MM.1S (cell line): ENCODE measurements around the gene PA2G4.

Source experiments
- DNase-seq: peaks from one replicate; pipeline ENCODE4 v3.0.0-alpha.2; 2015
- H2AFZ ChIP-seq: fragments of 300-600 bp; sonication (generic); 2 replicates; pipeline ENCODE4 v1.6.0; 2016; ENCODE audit warnings: antibody characterized with exemption, low read length
- H3F3A ChIP-seq: fragments of 300-600 bp; sonication (generic); 2 replicates; pipeline ENCODE4 v1.6.1; 2016; ENCODE audit warnings: mild to moderate bottlenecking, antibody characterized with exemption, low read length, moderate library complexity, mixed read lengths; ENCODE audit not compliant: insufficient read depth
- H3K27ac ChIP-seq: fragments of 300-600 bp; sonication (generic); 2 replicates; pipeline ENCODE4 v1.5.1; 2016; ENCODE audit warnings: mild to moderate bottlenecking, low read length
- H3K27me3 ChIP-seq: fragments of 300-600 bp; sonication (generic); replicated peaks from 2 replicates; pipeline ENCODE4 v1.6.0; 2016; ENCODE audit warnings: low read length; ENCODE audit not compliant: insufficient read depth
- H3K36me3 ChIP-seq: fragments of 300-600 bp; sonication (generic); replicated peaks from 2 replicates; pipeline ENCODE4 v1.6.1; 2016; ENCODE audit warnings: mild to moderate bottlenecking, low read length, mixed read lengths; ENCODE audit not compliant: insufficient read depth
- H3K4me1 ChIP-seq: fragments of 300-600 bp; sonication (generic); 2 replicates; pipeline ENCODE4 v1.6.1; 2016; ENCODE audit warnings: low read length, mixed read lengths
- H3K4me2 ChIP-seq: fragments of 300-600 bp; sonication (generic); 2 replicates; pipeline ENCODE4 v1.6.0; 2016; ENCODE audit warnings: low read depth, low read length
- H3K4me3 ChIP-seq: fragments of 300-600 bp; sonication (generic); 2 replicates; pipeline ENCODE4 v1.5.1; 2016; ENCODE audit warnings: low read length, mixed read lengths
- H3K79me2 ChIP-seq: fragments of 300-600 bp; sonication (generic); 2 replicates; pipeline ENCODE4 v1.6.1; 2016; ENCODE audit warnings: mixed run types, low read length, mixed read lengths
- H3K9ac ChIP-seq: fragments of 300-600 bp; sonication (generic); 2 replicates; pipeline ENCODE4 v1.6.1; 2016; ENCODE audit warnings: low read length, mixed read lengths
- H3K9me2 ChIP-seq: fragments of 300-600 bp; sonication (generic); replicated peaks from 2 replicates; pipeline ENCODE4 v1.6.1; 2016; ENCODE audit warnings: mild to moderate bottlenecking, low read length, mixed read lengths; ENCODE audit not compliant: insufficient read depth
- H3K9me3 ChIP-seq: fragments of 300-600 bp; sonication (generic); replicated peaks from 2 replicates; pipeline ENCODE4 v1.6.1; 2016; ENCODE audit warnings: mild to moderate bottlenecking, low read length, mixed read lengths; ENCODE audit not compliant: insufficient read depth
- H4K20me1 ChIP-seq: fragments of 300-600 bp; sonication (generic); 2 replicates; pipeline ENCODE4 v1.6.1; 2016; ENCODE audit warnings: mild to moderate bottlenecking, low read length, moderate library complexity, mixed read lengths; ENCODE audit not compliant: insufficient read depth
- EZH2 ChIP-seq: fragments of 300-600 bp; sonication (generic); optimal IDR thresholded peaks from 2 replicates; pipeline ENCODE3; 2017; ENCODE audit warnings: low read depth, mild to moderate bottlenecking, antibody characterized with exemption, low read length, mixed read lengths
- EZH2phosphoT487 ChIP-seq: fragments of 300-600 bp; sonication (generic); IDR thresholded peaks from 2 replicates; pipeline ENCODE4 v1.6.1; 2018; ENCODE audit warnings: antibody characterized with exemption, low read length
- TF ChIP-seq, protein P1 (sequence below): fragments of 300-600 bp; sonication (generic); IDR thresholded peaks from 2 replicates; pipeline ENCODE4 v1.5.1; 2016; ENCODE audit warnings: antibody characterized with exemption, low read length, mixed read lengths

The PA2G4 gene

DNA sequence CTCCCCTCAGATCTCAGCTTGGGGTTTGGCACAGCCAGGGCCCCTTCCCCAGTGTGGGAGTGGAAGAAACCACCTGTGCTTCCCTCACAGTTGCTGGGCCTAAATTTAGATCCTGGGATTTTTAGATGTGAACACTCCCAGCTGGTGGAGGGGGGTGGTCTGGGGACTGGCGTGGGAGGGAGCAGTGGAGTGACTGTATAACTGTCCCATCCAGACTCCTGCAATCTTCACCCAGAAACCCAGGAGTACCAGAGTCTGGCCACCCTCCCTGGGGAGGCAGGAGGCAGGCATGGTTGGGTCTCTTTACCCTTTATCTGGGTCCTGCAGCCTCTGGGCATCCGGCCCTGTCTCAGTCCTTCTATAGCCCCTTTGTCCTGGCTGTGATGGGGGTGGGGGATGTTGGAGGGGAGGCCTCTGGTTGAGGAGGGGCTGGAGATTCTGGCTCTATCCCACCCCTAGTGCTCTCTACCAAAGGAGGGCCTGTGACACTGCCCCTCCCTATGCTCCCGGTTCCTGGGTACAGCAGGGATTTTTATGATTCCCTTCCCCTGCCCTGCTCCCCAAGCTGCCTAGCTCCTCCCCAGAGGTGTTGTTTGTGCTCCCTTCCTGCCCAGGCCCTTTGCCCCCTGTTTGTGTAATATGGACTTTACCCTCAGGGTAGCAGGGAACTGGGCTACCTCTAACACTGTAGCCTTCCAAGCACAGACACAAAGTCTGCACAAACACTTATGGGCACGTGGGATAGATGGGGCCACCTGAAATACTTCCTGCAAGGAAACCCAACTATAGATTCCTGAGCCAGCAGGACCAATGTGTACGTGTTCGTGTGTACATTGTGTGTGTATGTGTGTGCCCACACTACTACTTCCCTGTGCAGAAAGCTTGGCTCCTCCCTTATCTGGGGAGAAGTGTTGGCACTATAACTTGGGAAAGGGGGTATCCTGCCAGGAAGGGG is 22.7 kb upstream of the PA2G4 start:
- no peak overlapping the region for H3K9ac ChIP-seq
- TF ChIP-seq EZH2 (no peak), EZH2phosphoT487 (no peak)
- no peaks in the 10 kb centered on the region for H3K79me2 ChIP-seq
- H3K9me3 ChIP-seq = no peaks in the 10 kb centered on the region
- no peak overlapping the region for H3K4me2 ChIP-seq
- no peaks in the 10 kb centered on the region for H3K4me1 ChIP-seq
- H2AFZ ChIP-seq = no peak overlapping the region
- no peak overlapping the region for H3K27ac ChIP-seq
- DNase-seq = no peak
- H4K20me1 ChIP-seq = no peaks in the 10 kb centered on the region
- H3K36me3 ChIP-seq = no peaks in the 10 kb centered on the region
- H3K27me3 ChIP-seq = peaks cover 29% of the 10 kb centered on the region
- H3K9me2 ChIP-seq = no peaks in the 10 kb centered on the region
- peaks cover 8% of the 10 kb centered on the region for H3F3A ChIP-seq
- no peak overlapping the region for H3K4me3 ChIP-seq

DNA sequence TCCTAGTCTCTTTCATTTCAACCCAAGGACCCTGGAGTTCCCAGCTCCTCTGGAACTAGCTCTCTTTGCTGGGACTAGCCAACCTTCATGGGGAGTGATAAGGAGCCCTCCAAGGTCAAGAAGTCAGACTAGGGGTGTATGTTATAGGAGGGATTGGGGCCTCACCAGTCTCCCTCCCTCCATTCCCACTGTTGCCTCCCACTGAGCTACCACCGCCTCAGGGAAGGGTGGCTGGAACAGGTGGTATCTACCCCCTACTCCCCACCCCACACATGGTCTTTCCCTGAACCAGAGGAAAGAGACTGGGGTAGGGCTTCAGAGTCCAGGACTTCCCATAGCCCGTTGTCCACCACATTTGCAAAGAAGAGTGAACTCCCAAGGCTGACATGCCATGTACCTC is 22.0 kb upstream of the PA2G4 start:
- Histone ChIP-seq H3K4me3 (no peak overlapping the region), H3K9me3 (no peaks in the 10 kb centered on the region), H3K4me2 (no peak overlapping the region), H3K9me2 (no peaks in the 10 kb centered on the region), H3K36me3 (no peaks in the 10 kb centered on the region), H3F3A (peaks cover 8% of the 10 kb centered on the region), H3K4me1 (no peaks in the 10 kb centered on the region), H3K9ac (no peak overlapping the region), H4K20me1 (no peaks in the 10 kb centered on the region), H3K27ac (no peak overlapping the region), H3K27me3 (peaks cover 29% of the 10 kb centered on the region), H2AFZ (no peak overlapping the region), H3K79me2 (no peaks in the 10 kb centered on the region)
- DNase-seq = no peak
- TF ChIP-seq EZH2 (no peak), EZH2phosphoT487 (no peak)
- TF ChIP-seq, protein P1, sequence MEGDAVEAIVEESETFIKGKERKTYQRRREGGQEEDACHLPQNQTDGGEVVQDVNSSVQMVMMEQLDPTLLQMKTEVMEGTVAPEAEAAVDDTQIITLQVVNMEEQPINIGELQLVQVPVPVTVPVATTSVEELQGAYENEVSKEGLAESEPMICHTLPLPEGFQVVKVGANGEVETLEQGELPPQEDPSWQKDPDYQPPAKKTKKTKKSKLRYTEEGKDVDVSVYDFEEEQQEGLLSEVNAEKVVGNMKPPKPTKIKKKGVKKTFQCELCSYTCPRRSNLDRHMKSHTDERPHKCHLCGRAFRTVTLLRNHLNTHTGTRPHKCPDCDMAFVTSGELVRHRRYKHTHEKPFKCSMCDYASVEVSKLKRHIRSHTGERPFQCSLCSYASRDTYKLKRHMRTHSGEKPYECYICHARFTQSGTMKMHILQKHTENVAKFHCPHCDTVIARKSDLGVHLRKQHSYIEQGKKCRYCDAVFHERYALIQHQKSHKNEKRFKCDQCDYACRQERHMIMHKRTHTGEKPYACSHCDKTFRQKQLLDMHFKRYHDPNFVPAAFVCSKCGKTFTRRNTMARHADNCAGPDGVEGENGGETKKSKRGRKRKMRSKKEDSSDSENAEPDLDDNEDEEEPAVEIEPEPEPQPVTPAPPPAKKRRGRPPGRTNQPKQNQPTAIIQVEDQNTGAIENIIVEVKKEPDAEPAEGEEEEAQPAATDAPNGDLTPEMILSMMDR = no peak

DNA sequence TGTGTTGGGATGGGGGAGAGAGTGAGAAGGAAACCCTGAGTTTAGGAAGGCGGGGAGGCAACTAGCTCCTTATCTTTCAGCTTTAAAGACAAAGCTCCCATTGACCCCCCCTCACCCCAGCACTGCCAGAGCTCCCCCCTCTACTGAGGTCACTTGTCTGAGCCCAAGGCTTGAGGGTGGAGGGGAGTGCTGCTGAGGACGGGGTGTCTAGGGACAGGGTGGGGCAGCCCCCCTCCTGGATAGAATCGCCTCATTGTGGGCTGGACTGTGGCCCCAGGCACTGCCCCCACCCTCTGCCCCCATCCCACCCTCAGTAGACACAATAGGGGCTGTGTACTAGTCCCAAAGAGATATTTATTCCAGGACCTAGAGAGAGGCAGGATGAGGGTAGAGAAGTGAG is 21.4 kb upstream of the PA2G4 start:
- Histone ChIP-seq H2AFZ (no peak overlapping the region), H3K79me2 (no peaks in the 10 kb centered on the region), H4K20me1 (no peaks in the 10 kb centered on the region), H3K36me3 (no peaks in the 10 kb centered on the region), H3K27ac (no peak overlapping the region), H3F3A (peaks cover 8% of the 10 kb centered on the region), H3K27me3 (peaks cover 29% of the 10 kb centered on the region), H3K4me3 (no peak overlapping the region), H3K9me2 (no peaks in the 10 kb centered on the region), H3K9me3 (no peaks in the 10 kb centered on the region), H3K9ac (no peak overlapping the region), H3K4me2 (no peak overlapping the region), H3K4me1 (no peaks in the 10 kb centered on the region)
- no peak for DNase-seq
- TF ChIP-seq EZH2 = no peak
- TF ChIP-seq EZH2phosphoT487 = no peak
- TF ChIP-seq, protein P1 = no peak
